ENCODE measurements around the gene PEX11G.

Gene PEX11G

DNA sequence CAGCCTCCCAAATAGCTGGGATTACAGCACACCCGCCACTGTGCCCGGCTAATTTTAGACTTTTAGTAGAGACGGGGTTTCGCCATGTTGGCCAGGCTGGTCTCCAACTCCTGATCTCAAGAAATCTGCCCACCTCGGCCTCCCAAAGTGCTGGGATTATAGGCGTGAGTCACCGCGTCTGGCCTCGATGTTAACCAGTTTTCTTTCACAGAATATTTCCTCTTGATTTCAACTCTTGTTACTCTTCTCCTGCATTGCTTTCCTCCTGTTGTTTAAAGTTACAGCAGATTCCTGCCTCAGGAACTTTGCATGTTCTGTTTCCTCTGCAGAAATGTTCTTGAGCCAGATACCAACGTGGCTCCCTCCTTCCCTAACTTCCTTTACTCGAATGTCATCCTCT is 3.7 kb upstream of the PEX11G start:
- DNase-seq: no peak

DNA sequence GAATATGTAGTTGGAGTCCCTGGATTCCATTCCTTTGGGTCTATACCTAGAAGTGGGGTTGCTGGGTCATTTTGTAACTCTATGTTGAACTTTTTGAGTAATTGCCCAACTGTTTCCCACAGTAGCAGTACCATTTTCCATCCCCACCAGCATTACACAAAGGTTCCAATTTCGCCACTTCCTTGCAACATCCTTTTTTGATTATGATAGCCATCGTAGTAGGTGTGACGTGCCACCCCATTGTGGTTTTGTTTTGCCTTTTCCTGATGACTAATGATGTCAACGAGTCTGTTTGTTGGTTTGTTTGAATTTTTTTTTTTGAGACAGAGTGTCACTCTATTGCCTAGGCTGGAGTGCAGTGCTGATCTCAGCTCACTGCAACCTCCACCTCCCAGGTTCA is 3.3 kb upstream of the PEX11G start:
- DNase-seq: peak in 1 of 2 donors; percentile 76

DNA sequence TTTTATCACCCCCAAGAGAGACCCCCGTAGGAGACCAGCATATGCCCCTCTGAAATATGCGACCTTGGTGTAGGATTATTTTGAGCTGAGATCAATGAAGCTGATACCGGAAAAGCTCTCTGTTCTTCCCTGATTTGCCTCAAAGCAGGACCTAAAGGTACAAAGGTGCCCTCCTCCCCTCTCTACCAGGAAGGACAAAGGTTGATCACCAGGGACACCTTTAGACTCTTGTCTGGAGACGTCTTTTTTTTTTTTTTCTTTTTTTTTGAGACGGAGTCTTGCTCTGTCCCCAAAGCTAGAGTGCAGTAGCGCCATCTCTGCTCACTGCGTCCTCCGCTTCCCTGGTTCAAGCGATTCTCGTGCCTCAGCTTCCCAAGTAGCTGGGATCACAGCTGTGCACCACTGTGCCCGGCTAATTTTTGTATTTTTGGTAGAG is 792 bp upstream of the PEX11G start:
- no peak for DNase-seq

DNA sequence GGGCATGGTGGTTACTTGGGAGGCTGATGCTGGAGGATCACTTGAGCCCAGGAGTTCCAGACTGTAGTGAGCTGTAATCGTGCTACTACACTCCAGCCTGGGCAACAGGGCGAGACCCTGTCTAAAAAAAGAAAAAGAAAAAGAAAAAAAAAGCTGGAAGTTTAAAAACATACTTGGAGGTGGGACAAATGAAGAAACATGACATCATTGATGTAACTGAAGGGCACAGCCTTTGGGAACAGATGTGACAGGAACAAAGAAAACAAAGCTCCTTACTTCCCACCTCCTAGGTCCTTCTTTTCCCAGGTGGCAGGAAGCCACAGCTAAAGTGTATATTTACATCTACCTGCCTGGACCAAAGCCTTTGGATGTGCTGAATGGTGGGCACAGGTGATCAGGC is 1.9 kb downstream of the PEX11G start:
- no peak for DNase-seq

DNA sequence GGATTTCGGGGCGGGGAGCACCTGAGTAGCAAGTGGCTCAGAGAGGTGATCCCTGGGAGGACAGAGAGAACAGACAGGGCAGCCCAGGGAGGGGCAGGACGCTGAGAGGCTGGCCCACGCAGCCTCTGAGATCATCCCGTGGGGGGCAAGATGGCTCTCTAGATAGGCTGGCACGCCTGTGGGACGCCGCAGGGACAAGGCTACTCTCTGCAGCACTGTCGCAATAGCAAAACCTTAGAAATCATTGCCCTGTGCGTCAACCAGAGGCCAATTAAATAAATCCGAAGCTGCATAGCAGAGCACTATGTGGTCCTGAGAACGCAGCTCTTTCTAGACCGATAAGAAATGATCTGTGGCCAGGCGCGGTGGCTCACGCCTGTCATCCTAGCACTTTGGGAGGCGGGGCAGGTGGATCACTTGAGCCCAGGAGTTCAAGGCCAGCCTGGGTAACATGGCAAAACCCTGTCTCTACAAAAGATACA is 5.1 kb downstream of the PEX11G start:
- no peak for DNase-seq

DNA sequence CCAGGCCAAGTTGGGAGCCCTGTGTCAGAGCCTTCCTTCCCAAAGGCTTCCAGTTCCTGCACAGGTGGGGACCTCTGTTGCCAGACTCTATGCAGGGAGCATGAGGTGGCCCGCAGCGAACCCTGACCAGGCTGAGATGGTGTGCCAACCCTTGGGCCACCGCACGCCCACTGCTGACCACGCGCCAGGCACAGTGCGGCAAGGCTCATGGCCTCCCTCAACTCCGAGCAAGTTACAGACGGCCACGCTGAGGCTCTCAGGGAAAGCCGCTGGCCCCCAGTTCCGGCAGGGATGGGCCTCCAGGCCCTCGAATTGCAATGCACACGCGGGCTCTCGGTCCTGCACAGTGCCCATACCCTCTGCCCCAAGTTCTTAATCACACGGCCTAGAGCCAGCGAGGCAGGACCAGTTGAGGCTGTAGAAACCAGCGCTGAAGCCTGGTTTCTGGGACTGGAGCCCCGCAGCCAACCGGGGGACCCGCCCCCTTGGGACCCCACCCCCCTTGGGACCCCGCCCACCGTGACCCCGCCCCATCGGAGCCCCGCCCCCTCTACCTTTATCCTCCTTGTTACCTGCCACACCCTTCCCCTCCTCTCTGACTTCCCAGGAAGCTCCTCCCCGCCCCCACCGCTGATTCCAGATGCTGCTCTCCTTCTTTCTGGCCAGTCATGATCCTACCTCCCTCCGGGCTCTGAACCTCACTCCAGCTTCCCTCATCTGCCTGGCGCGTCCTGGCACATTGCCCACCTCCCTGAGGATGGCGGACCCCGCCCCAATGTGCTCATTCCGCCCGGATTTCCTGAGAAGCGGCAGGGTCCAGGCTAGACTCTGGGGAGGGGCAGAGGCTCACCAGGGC is 6.0 kb downstream of the PEX11G start:
- peak in 1 of 2 donors; percentile 27 for DNase-seq

DNA sequence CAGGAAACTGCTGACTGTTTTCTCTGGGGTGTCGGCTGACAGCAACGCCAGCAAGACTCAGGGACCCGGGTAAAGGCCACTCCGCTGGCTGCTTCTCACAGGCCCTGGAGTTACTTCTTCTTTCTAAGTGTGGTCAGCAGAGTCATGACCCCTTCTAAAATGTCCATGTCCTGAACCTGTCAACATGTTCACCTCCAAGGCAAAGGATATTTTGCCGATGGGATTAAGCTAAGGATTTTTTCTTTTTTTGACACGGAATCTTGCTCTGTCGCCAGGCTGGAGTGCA is 7.9 kb downstream of the PEX11G start:
- no peak for DNase-seq

DNA sequence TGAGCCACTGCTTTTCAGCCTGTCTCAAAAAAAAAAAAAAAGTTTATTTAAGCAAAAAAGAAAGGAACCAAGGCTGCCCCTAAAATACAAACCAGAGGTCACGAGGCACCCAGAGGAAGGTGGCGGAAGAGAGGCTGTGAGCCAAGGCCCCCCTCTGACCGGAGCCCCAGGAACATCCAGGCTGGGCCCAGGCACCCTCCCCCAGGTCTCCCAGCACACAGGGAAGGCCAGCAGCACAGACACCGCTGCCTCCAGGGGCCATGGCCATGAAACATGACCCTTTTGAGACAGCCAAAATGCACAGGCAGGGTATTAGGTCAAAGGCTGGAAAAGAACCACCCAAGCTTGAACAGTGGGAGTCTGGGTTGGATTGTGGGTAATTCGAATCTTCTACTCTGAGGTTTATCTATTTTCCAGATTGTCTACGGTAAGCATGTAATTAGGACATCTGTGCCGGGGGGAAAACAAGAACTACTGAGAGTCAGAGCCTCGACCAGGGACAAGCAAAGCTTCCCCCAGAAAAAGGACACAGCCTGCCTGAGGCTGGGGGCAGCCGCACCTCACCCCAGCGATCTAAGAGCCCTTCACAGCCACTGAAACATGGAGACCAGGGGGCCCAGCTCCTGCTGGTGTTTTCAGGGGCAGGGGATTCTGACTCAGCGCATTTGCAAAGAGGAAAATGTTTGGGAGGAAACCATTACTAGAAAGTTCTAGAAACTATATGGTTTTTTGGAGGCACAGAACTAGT is 8.4 kb downstream of the PEX11G start:
- DNase-seq: no peak

DNA sequence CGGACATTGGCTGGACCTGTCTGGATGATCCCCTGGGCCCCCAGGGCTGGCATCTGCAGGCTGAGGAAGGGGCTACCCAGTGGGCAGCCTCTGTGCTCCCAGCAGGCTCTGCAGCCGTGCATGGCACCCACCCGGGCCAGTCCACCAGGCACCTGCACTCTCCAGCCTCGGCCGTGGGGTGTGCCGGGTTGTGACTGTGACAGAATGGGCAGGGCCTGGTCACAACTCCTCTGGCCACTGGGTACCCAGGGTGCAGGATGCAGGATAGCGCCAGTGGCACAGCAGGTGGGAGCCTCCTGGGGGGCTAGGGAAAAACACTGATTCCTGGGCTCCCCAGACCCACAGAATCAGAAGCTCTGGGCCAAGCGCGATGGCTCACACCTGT is 10.0 kb downstream of the PEX11G start:
- no peak for DNase-seq

DNA sequence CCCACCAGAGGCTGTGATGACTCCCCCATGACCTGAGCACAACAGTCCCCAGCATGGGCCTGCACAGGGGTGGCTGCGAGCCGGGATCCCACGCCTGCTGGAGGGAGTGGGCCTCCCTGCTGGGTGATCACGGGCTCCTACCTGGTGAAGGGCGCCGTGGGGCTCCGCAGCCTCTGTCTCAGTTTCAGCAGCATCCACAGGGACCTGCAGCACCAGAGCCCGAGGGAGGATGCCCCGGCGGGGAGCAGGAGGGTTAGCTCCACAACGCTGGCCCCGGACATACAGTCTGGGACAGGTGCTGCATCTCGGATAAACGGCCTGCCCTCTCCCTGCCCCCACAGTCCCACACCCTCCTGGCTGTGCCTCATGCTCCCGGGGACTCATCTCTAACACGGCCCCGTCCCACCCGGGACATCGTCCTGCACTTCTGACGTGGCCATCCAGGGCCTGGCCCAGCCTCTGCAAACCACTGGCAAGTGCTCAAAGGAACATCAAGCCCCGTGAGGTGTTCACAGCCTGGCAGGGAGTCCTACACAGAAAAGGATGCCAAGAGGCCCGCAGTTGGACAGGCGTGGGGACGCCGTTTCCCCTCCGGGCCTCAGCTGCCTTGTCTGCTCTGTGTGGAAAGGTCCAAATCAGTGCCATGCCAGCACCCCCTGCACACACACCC is 10.5 kb downstream of the PEX11G start:
- DNase-seq: no peak

DNA sequence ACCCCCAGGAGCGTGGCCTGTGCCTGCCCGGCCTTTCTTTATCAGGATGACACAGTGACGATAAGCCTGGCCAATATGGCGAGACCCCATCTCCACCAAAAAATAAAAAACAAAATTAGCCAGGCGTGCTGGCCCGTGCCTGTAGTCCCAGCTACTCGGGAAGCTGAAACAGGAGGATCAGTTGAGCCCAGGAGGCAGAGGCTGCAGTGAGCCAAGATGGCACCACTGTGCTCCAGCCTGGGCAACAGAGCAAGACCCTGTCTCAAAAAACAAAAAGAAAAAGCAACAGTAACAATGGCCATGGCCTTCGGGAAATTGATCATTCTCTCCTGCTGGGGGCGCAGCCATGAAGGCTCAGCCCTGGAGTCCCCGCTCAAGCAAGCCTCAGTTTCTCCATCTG is 11.1 kb downstream of the PEX11G start:
- no peak for DNase-seq

DNA sequence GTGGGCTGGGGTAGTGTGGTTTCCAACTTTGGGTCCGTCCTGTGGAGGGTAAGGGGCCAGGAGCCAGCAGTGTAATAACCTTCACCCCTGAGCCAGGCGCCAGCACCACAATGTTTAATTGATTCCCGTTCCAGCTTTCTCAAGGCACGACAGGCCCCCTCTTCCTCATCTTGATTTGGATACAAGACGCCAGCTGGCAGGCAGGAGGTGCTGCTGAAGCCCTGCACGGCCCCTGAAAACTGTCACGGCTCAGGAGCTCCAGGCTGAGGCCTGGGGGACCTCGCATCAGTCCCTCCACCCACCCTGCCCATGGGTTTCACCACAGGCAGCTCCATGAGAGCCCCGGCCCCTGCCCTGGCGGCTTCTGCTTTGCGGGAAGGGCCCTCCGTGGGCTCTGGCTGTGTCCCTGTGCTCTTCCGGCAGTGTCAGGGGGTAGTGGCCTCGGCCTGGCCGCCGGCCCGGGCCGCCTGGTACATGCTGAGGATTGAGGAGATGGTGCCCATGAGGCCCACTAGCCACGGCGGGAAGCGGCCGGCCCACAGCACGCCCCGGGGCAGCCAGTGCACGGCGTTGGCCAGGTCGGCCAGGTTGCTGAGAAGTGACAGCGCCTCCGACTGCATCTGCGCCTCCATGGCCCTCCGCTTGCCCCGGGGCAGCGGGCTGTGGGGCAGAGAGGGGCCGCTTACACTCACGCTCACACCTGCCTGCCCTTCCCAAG is 11.9 kb downstream of the PEX11G start:
- DNase-seq: no peak

DNA sequence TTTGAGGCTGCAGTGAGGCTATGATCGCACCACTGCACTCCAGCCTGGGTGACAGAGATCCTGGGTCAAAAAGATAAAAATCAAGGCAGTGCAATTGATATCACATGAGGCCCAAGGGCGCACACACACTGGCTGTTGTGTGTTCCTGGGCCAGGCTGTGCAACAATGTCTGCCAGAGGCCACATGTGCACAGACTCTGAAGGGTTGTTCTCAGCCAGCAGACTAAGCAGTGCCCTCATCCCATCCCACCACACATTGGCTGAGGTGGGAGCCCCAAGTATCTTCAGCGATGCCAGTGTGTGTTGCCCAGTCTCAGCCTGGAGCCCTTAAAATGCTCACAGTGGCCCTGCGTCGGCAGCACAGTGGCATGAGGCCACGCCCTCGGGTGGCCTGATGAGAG is 12.6 kb downstream of the PEX11G start:
- DNase-seq: no peak

DNA sequence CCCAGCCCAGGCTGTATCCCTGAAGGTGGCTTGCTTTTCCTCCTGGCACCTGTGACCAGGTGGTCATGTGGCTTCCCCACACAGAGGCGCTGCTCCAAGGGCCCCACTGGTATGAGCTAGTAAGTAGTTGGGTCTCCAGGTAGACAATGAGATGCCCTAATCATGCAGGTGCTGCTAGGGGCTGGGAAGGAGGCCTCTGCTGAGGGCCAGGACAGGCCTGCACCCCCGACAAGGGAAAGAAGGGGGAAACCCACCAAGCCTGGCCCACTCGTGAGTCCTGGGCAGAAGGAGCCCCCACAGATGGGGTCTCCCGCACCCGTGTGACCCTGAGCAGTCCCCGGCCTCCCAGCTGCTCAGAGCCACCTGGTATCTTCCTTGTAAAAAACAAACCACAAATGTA is 13.2 kb downstream of the PEX11G start:
- no peak for DNase-seq

DNA sequence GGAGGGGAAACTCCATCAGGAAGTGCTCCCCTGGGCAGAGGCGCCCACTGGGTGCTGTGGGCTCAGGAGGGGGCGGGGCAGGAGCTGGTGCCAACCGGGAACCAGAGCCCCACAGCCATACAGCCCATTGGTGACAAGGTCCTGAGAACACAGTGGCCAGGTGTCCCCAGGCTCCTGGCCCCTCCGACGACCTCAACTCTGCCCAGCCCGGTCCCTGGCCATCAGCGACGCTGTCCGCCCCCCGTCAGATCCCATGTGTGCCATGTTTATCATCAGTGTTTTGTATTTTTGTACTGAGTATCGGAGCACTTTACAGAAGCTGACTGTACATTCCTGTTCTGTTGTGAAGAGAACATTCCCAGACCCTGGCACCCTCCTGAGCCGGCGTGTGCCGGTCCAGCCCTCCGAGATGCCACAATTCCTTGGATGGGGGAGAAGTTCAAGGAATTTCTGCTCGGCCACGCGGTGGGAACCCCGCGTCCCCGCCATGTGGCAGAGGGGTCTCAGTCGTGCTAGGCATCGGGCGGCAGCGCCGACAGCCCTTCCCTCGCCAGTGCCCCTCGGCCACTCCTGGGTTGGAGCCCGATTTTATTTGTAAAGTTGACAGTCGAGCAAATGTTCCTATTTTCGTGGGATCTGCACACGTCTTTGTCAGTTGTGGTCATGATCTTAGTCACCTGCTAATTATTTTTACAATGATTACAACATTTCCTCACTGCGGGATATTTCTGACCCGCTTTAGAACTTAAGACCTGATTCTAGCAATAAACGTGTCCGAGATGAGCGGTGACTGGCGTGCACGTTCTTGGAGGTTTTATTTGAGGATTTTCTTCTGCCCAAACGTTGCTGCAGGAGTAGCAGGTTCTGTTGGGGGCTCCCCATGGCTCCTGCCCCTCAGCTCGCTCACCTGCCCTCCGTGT is 16.9 kb downstream of the PEX11G start:
- no peak for DNase-seq

DNA sequence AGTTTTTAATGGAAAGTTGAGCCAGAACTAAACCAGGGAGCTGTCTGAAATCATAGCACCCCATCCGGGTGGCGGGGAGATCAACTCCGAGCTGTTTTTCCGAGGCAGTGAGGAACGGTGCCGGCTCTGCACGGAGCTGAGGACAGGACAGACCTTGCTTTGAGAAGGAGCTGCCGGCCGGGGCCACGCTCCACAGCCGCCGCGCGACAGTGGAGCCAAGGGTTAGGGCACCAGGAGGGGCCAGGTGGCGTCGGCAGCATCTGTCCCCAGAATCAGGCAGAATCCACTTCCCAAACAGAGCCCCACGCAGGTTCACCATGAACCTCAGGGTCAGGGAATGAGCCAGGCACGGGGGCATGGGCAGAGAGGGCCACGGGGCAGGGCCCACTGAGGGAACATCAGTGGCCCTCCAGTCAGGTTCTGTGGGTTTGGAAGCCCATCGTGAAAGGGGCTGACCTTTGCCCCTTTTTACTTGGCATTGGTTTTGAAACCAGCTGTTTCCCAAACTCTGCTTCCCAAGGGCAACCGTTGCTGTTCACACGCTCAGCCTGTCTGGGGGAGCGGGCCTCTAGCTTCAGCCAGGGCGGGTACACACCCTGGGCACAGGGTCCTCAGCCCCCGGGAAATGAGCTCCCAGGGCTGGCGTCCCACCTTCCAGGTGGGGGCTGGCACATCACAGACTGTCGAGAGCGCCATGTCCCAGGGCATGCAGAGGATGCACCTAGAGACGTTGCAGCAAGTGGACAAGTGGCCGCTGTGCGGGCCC is 18.1 kb downstream of the PEX11G start:
- DNase-seq: no peak

DNA sequence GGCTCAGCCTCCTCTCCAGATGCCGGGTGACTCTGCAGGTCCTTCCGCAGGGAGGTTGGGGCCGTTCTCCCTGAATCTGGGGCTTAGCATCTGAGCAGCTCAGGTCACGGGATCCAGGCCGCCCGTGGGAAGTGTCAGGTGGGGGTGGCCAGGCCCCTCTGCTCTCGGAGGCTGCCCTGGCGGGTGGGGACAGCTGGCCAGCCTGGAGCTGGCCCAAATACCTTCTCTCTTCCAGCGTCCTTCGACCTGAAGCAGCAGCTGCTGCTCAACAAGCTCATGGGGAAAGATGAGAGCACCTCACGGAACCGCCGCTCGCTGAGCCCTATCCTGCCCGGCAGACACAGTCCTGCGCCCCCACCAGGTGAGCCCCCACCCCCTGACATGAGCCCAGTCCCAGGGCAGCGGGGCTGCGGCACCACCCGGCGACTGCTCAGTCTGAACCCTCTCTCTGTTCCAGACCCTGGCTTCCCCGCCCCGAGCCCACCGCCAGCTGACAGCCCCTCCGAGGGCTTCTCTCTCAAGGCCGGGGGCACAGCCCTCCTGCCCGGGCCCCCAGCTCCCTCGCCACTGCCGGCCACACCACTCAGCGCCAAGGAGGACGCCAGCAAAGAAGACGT is 19.1 kb downstream of the PEX11G start:
- no peak for DNase-seq

DNA sequence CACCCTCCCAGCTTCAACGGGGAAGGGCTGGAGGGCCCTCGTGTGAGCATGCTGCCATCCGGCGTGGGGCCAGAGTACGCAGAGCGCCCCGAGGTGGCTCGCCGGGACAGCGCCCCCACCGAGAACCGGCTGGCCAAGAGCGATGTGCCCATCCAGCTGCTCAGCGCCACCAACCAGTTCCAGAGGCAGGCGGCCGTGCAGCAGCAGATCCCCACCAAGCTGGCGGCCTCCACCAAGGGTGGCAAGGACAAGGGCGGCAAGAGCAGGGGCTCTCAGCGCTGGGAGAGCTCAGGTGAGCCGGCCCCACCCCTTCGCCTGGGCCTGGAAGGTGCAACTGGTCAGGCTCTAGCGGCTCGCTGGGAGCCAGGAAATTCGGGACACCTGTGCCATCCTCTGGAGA is 20.0 kb downstream of the PEX11G start:
- no peak for DNase-seq

DNA sequence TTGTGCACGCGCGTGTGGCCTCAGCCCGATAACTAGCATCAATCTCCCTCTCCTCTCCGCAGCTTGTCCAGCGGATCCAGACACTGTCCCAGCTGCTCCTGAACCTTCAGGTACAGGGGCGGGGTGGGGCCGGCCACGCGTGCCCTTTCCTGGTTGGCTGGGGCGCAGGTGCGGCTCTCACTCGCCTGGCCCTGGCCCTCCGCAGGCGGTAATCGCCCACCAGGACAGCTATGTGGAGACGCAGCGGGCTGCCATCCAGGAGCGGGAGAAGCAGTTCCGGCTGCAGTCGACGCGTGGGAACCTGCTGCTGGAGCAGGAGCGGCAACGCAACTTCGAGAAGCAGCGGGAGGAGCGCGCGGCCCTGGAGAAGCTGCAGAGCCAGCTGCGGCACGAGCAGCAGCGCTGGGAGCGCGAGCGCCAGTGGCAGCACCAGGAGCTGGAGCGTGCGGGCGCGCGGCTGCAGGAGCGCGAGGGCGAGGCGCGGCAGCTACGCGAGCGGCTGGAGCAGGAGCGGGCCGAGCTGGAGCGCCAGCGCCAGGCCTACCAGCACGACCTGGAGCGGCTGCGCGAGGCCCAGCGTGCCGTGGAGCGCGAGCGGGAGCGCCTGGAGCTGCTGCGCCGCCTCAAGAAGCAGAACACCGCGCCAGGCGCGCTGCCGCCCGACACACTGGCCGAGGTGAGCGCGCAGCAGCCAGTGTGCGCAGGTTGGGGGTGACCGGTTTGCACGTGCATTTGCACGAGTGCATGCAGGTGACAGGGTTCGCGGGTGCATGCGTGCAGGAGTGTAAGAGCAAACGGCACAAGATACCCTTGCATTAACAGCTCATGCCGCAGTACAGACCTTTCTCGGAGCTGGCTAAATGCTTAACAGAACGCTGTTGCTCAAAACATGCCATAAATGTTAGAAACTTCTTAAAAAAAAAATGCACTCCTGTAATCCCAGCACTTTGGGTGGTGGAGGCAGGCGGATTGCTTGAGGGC is 21.5 kb downstream of the PEX11G start:
- no peak for DNase-seq

DNA sequence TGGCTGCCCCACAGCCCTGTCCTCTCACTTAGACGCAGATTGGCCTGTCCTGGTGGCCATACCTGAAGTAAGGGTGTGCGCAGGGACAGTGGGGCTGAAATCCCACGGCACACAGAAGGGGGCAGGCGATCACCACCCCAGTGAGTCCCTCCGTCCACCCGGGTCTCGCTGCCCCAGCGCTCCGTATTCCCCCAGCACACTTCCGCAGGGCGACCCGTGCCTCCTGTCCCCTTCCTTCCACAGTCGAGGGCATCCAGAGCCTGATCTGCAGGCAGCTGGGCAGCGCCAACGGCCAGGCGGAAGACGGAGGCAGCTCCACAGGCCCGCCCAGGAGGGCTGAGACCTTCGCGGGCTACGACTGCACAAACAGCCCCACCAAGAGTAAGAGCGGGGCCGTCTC is 25.3 kb downstream of the PEX11G start:
- DNase-seq: no peak

Measured in CD4-positive, alpha-beta T cell treated with Interleukin-4 for 1 hour (primary cell).